NCI-H446 treated with DMSO at 0.1 percent for 48 hours (cell line): ENCODE results near the gene PLLP.

ENCODE experiments used
- DNase-seq: peaks from one replicate; lab custom pipeline; 2025; lab: John Stamatoyannopoulos, UW

Gene PLLP

GRCh38 chr16:57256601-57257395 is 27.7 kb downstream of the PLLP start:
- no peak for DNase-seq

- no peak for DNase-seq
Measured at GRCh38 chr16:57255686-57256415, 28.6 kb downstream of the PLLP start.

- no peak for DNase-seq
Measured at GRCh38 chr16:57253466-57253865, 31.0 kb downstream of the PLLP start.

GRCh38 chr16:57252148-57252721 is 32.2 kb downstream of the PLLP start:
- no peak for DNase-seq

DNA sequence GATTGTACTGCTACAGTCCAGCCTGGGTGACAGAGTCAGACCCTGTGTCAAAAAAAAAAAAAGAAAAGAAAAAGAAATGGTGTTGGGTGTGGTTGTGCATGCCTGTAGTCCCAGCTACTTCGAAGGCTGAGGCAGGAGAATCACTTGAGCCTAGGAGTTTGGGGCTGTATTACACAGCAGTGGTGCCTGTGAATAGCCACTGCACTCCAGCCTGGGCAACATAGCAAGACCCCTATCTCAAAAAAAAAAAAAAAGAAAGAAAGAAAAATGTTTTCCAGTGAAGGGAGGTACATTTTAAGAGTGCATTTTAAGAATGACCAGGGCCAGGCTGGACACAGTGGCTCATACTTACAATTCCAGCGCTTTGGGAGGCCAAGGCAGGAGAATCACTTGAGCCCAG is 33.1 kb downstream of the PLLP start:
- no peak for DNase-seq

- no peak for DNase-seq
Measured at GRCh38 chr16:57245472-57246113, 38.9 kb downstream of the PLLP start.

DNA sequence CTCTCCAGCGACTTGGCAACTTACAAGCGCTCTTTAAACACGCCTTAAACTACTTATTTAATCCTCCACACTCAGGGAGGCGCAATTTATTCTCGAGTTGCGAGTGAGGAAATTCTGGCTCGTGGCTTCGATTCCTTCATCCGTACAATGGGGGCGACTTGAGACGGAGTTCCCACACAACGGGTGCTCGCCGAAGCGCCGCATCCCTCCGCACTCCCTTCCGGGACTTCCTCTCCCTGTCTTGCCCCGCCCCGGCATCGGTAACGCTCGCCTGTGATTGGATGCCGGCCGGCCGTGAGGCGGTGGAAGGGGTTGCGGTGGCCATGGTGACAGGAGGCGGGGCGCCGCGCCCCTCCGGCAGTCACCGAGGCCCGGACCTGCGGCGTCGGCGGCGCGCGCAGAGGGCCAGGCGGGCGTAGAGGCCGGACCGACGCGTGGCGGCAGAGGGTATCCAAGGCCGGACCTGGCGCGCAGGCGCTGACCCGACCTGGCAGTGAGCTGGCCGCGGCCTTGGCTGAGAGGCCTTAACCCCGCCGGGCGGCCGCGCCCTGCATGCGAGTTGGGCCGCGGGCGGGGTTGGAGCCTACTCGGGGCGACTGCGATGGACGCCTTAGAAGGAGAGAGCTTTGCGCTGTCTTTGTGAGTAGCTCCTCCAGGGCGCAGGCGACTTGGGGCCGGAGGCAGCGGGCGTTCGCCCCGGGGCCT is 39.6 kb downstream of the PLLP start, which contains the start of gene ARL2BP:
ARL2BP (plus strand) TSS at position 493 of the 705 bp plus-strand sequence; CDS start at position 602, 109 bp downstream.
- peak; percentile 72 for DNase-seq

DNA sequence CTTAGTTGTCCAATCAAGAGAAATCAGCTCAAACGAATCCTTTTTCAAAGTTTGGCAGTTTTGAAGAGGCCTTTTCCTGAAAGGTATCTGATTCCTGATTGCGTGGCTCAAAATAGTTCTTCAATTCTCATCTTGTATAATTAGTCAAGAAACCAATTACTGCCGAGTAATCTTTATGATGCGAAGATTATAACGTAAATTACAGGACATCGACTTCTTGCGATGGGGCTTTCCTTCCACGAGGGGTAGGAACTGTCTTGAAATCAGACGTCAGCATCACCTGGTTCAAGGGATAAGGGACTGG is 40.1 kb downstream of the PLLP start:
- no peak for DNase-seq

- no peak for DNase-seq
Measured at GRCh38 chr16:57242650-57243049, 41.8 kb downstream of the PLLP start.

- DNase-seq, result no peak
Measured at GRCh38 chr16:57240851-57241250, 43.6 kb downstream of the PLLP start.

DNA sequence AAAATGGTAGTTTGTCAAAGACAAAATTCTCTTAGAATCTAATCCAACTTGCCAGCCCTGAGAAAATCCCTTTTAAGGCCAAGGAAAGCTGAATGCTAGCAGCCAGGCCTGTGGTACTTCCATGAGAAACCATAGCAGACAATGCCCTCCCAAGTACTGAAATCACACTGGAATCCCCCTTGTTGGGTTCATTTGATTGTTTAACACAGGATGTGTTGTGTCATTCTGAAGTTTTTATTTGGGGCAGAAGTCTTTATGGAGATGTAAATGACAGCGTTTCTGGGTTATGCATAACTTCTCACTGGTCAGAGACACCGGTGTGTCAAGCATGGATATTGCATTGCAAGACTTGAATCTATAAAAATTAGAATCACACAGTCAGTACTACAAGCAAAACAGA is 45.4 kb downstream of the PLLP start:
- DNase-seq, result no peak

DNA sequence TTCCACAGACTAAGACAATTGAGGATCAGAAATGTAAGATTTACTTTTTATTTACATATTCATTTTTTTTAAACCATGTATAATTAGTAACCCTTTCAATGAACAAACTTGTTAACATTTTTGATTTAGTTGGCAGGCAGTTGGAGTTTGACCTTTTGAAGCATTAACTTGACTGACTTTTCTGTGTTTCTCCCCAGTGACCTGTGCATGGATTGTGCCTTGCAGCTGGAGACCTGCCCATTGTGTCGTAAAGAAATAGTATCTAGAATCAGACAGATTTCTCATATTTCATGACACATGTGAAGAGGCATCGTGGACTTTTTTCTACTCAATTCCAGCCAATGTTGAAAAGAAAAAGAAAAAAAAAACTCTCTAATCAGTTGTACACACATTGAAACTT is 45.8 kb downstream of the PLLP start:
- no peak for DNase-seq

GRCh38 chr16:57236022-57236350 is 48.5 kb downstream of the PLLP start:
- no peak for DNase-seq

DNA sequence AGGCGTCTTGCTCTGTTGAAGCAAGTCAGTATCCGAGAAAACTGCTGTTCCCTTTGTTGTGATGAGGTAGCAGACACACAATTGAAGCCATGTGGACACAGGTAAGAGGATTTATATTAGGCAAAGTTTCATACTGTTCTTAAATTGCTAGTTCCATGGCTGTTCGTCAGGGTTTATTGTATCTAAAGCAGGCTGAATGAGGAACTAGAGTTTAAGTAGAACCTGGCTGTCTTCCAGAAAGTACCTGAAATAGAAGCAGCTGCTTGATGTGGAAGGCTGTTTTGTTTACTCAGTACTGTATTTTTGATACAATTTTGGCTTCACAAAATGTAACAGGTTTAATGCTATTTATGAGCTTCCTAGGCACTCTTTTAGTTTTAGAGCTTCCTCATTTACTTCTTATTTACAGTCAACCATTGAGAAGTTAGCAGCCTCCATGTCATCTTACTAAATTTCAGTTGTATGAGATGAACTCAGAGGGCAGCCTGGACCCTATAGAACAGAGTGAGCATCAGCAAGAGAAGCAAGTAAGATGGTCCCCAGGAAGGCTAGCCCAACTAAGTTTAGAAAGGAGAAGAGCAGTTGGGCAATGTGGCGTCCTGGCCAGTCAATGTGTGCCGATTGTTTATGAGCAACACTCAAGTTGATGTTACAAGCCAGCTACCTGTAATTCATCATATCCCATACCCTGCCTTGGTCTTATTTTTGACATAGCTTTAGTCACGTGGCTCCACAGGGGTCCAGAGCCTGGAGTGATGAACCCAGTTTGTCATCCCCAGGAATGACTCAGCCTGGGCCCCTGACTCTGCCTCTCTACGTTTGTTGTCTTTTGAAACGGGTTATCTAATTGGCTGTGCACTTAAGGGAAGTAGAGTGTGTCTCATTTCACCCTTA is 49.1 kb downstream of the PLLP start:
- no peak for DNase-seq

DNA sequence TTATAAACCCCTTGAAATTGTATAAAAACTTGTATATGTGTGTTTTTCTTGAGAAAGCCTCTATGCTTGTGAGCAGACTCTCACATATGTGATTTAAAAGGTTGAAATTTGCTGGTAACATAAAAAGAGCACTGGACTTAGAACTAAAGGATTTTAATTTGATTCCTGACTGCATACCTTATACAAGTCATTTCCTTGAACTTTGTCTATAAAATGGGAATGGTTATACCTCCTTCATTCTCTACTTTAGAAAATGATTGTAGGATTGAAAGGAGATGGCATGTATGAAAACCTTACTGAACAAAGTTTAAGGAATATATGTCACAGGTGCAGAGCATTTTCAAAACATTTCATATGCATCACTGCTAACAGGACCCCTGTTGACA is 49.8 kb downstream of the PLLP start:
- DNase-seq, result no peak

DNA sequence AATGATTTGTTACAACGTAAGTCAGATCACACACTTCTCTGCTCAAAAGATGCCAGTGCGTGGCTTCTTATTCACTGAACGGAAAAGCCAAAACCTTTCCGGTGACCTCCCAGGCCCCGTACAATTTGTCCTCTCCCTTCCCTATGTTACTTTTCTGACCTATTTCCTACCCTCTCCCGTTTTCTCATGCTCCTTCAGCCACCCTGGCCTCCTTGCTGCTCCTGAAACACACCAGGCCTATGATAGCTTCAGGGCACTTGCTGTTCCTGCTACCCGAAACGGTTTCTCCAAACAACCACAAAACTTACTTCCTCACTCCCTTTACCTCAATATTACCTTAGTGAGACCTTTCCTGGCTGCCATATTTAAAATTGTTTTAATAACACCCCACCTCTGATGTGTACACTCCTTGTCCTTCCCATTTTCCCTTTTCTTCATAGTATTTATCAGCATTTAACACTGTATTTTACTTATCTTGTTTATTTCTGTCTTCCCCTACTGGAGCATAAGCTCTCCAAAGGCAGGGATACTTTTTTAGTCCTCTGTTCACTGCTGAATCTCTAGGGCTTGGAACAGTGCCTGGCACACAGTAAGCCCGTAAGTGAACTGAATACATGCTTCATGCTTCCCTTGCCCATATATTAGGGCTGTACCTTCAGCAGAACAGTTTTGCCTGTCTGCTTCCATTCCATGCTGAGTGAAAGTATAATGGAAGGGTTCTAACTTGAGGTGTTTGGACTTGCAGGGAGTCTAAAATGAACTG is 50.3 kb downstream of the PLLP start:
- DNase-seq, result no peak

DNA sequence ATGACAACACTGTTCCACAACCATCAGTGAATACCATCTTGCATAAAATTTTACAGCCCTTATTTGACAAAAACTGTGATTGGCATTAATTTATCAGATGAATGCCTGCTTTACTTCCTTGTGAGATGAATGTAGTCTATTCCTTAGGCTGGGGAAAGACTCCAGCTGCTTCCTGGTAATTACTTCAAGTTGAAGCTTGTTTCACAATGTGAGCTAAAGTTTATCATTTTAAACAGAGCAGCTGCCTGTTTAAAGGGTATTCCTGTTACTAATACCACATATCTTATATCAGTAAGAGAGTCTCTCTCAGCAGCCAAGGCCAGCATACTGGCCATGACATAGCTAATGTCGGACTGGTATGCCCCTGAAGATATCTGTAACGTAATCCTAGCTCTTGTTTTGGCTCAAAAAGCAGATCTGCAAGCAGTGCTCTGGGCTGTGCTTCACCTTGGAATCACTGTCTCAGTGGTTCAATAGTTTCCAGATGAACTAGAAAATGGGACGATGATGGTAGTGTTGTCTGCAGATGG is 52.6 kb downstream of the PLLP start:
- no peak for DNase-seq

GRCh38 chr16:57229079-57229478 is 55.4 kb downstream of the PLLP start:
- no peak for DNase-seq

- DNase-seq, result no peak
Measured at GRCh38 chr16:57226701-57227621, 57.5 kb downstream of the PLLP start.
